Activated naive CD8-positive, alpha-beta T cell treated with anti-CD3 and anti-CD28 coated beads, Interleukin-2, amount 50 U/mL, for 24 hours (primary cell): Measurements from ENCODE around the gene SMYD3.
"Not testable (repeated sequence)": the region's sequence is repeated elsewhere in the genome, so short reads cannot be mapped to it uniquely, and the experiment has no call there.

Experiments
- ATAC-seq: fragments of 150-1000 bp; cut with Tn5 transposase; one replicate; pipeline ENCODE4 v1.10.0; 2021
- DNase-seq: peaks from one replicate; pipeline ENCODE4 v3.0.0; 2021
- H3K27ac Mint-ChIP-seq: one replicate; pipeline ENCODE4 v1.8.0; 2021; ENCODE audit warnings: mild to moderate bottlenecking, mixed read lengths
- H3K27me3 Mint-ChIP-seq: one replicate; pipeline ENCODE4 v1.8.0; 2021; ENCODE audit warnings: mixed read lengths
- H3K36me3 Mint-ChIP-seq: one replicate; pipeline ENCODE4 v1.8.0; 2021; ENCODE audit warnings: low read depth, mixed read lengths
- H3K4me1 Mint-ChIP-seq: one replicate; pipeline ENCODE4 v1.8.0; 2021; ENCODE audit warnings: mixed read lengths
- H3K4me3 Mint-ChIP-seq: one replicate; pipeline ENCODE4 v1.8.0; 2021; ENCODE audit warnings: mild to moderate bottlenecking, moderate library complexity, mixed read lengths
- H3K9me3 Mint-ChIP-seq: one replicate; pipeline ENCODE4 v1.8.0; 2021; ENCODE audit warnings: mixed read lengths

The SMYD3 gene

DNA sequence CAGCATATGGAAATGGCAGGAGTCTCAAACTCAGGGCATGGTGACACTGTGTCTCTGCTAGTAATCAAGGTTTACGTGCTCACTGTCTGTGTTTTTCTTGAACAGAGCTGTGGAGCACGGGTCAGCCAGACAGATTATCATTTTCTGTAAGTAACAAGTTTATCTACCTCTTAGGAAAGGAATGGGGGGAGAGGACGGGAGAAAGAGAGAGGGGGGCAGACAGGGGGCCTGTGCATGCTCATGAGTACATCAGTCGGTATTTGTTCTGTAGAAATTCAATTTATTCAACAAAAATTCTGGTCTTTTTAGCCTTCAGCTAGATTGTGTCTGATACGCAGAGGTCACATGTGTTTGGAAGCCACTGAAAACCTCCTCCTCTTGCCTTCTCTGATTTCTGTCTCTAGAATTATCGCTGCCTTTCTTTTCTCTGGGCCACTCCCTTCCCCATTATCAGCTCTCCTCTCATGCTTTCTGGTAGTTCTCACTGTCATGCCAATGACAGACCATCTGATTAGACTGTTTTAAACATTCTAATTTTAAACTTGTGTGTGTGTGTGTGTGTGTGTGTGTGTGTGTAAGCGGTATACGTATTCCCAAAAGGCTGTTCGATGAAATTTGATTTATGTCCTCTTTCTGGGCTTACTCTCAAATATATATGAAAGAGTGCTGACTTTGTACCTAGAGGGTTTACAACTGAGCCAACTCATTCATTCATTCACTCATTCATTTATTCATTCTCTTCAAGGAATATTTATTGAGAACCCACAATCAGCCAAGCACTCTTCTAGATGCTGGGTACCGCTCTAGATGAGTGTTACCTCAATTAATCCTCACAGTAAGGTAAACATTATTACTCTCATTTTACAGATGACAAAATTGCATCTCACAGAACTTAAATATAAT is 715.4 kb downstream of the SMYD3 start:
- Mint-ChIP-seq H3K27me3 (no peaks in the 10 kb centered on the region), H3K4me1 (no peaks in the 10 kb centered on the region), H3K4me3 (no peak overlapping the region), H3K9me3 (no peaks in the 10 kb centered on the region), H3K36me3 (no peaks in the 10 kb centered on the region), H3K27ac (no peak overlapping the region)
- no peak for ATAC-seq
- no peak for DNase-seq

DNA sequence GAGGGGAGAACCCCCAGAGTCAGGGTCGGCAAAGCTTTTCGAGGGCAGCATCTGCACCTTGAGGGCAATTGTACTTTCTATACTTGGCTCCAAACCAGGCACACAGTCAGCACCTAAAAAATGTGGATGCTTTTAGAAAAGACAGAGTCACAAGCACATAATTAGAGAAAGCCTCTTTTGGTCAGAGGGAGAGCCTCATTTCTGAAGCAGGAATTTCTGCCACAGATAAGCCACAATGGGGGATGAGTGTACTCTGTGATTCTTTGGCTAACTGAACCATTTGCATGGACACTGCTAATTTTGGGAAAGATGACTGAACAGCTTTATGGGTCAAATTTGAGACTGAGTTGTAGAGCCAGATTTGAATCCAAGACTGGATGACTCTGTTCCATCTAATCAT is 716.6 kb downstream of the SMYD3 start:
- no peaks in the 10 kb centered on the region for H3K36me3 Mint-ChIP-seq
- H3K4me3 Mint-ChIP-seq, result no peak overlapping the region
- H3K4me1 Mint-ChIP-seq, result no peaks in the 10 kb centered on the region
- DNase-seq, result no peak
- H3K27me3 Mint-ChIP-seq, result no peaks in the 10 kb centered on the region
- no peak for ATAC-seq
- H3K9me3 Mint-ChIP-seq, result no peaks in the 10 kb centered on the region
- H3K27ac Mint-ChIP-seq, result no peak overlapping the region

DNA sequence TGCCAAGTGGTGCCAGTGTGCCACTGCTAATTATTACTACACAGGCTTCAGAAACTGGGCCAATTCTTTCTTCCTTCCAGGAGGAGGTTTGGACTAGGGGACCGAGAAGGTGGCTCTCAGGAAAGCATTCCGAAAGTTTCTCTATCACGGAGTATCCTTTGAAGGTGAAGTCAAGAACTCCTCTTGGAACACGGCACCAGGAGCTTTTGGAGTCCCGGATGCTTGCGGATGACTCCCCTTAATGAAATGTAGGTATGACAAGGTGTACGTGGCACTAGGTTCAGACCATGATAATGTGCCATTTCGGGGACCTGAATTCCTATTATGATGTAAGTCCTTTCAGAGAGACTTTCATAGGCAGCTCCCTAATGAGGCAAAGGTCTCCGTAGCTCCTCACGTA is 718.2 kb downstream of the SMYD3 start:
- no peak overlapping the region for H3K27ac Mint-ChIP-seq
- H3K4me1 Mint-ChIP-seq, result no peaks in the 10 kb centered on the region
- no peaks in the 10 kb centered on the region for H3K9me3 Mint-ChIP-seq
- no peaks in the 10 kb centered on the region for H3K36me3 Mint-ChIP-seq
- no peak for ATAC-seq
- H3K27me3 Mint-ChIP-seq, result no peaks in the 10 kb centered on the region
- no peak for DNase-seq
- H3K4me3 Mint-ChIP-seq, result no peak overlapping the region

DNA sequence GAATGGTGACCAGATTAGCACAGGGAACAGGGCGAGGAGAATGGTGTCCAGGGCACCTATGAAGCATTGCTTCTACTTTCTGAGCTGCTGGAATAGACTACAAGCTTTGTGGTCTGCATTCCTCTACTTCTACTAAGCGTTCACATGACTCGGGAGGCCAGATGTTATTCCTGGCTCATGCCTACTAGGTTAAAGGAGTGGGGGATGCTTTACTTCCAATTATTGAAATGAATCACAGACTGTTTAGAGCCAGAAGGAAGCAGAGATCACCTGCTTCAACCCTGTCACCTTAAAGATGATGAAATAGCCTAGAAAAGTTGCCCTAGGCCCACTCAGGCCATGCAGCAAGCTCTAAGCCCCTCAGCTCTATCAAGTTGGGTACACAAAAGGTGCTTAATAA is 718.8 kb downstream of the SMYD3 start:
- H3K4me3 Mint-ChIP-seq, result no peak overlapping the region
- no peaks in the 10 kb centered on the region for H3K27me3 Mint-ChIP-seq
- H3K9me3 Mint-ChIP-seq, result no peaks in the 10 kb centered on the region
- no peak overlapping the region for H3K27ac Mint-ChIP-seq
- DNase-seq (no peak), ATAC-seq (no peak)
- H3K4me1 Mint-ChIP-seq, result no peaks in the 10 kb centered on the region
- H3K36me3 Mint-ChIP-seq, result peaks cover 1% of the 10 kb centered on the region

DNA sequence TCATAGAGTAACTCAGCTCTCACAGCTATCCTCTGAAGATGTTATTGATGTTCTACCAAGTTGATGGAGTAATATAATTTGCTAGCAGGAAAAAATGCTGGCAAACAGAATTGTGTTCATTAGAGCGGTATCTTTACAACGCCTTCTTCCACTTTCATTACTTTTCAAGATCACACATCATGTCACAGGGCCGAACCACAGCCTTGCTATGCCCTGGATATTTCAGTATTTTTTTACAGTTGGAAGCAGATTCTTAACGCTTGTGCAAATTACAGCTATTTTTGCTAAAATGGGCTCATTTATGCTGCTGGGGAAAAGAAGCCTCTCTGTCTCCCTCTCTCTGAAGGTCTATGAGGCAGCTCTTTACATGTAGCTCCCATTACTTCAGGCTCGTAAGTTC is 720.1 kb downstream of the SMYD3 start:
- H3K27ac Mint-ChIP-seq, result no peak overlapping the region
- H3K36me3 Mint-ChIP-seq, result peaks cover 3% of the 10 kb centered on the region
- H3K4me3 Mint-ChIP-seq, result no peak overlapping the region
- ATAC-seq (no peak), DNase-seq (no peak)
- no peaks in the 10 kb centered on the region for H3K9me3 Mint-ChIP-seq
- H3K27me3 Mint-ChIP-seq, result no peaks in the 10 kb centered on the region
- no peaks in the 10 kb centered on the region for H3K4me1 Mint-ChIP-seq

DNA sequence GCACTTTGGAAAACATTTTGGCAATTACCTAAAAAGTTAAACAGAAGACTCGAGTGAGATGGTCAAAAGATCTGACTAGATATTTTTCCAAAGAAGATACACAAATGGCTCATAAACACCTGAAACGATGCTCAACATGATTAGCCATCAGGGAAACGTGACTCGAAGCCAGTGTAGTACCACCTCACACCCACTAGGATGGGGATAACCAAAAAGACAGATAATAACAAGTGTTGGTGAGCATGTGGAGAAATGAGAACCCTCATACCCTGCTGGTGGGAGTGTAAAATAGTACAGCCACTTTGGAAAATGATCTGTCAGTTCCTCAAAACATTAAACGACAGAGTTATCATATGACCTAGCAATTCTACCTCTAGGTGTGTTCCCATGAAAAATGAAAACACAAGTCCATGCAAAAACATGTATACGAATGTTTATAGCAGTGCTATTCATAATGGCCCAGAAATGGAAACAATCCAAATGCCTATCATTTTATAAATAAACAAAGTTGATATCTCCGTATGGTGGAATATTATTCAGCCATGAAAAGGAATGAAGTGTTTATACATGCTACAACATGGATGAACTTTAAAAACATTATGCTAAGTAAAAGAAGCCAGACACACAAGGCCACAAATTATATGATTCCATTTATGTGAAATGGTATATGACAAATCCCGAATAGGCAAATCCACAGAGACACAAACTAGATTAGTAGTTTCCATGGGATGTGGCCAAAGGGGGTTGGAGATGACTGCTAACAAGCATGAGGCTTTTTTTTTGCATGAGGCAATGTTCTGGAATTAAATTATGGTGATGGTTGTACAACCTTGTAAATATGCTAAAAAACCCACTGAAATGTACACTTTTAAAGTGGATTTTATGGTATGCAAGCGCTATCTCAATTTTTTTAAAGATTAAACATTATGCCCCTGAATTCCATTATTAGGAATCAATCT is 727.0 kb downstream of the SMYD3 start:
- no peak overlapping the region for H3K4me3 Mint-ChIP-seq
- ATAC-seq (no peak), DNase-seq (no peak)
- no peak overlapping the region for H3K27ac Mint-ChIP-seq
- no peaks in the 10 kb centered on the region for H3K27me3 Mint-ChIP-seq
- H3K4me1 Mint-ChIP-seq, result no peaks in the 10 kb centered on the region
- H3K9me3 Mint-ChIP-seq, result peaks cover 15% of the 10 kb centered on the region
- peaks cover 9% of the 10 kb centered on the region for H3K36me3 Mint-ChIP-seq

DNA sequence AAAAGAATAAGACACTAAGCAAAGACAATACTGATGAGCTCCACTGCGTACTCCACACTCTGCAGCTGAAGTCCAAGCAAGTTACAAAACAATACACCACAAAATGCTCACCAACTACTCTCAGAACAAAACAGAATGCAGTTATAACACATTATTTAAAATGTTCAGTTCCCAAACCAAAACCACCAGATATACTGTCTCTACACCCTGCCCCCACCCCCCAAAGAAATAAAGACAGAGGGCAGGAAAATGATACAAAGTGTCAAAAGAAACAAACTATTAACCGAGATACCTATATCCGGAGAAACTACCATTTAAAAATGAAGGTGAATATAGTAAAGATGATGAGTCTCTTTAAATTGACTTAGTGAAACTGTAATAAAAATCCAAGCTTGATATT is 729.3 kb downstream of the SMYD3 start:
- no peak for DNase-seq
- Mint-ChIP-seq H3K4me1 (no peaks in the 10 kb centered on the region), H3K27me3 (no peaks in the 10 kb centered on the region), H3K27ac (no peak overlapping the region), H3K9me3 (peaks cover 15% of the 10 kb centered on the region), H3K36me3 (peaks cover 7% of the 10 kb centered on the region), H3K4me3 (no peak overlapping the region)
- ATAC-seq, result no peak

DNA sequence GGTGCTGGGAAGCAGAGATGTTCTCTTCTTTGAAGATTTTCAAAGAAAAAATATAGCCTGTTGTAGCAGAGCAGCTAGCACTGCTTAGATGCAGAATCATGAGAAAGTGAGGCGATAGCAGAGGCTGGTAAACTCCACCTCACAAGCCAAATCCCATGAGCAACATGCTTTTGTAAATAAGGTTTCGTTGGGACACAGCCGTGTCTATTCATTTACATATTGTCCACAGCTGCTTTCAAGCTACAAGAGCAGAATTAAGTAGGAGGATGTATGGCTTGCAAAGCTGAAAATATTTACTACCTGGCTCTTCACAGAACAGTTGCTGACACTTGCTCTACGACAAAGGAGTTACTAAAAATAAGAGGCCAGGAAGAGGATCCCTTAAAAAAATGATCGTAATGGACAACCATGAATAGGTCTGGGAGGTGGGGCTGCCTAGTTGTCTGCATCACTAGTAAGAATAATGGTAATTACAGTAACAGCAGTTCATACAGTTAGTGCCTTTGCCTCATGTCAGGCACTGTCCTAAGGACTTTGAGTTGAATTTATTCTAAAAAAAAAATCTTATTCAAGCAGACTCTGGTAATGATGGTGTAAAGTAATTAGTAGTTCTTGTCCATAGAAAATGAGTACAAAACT is 730.3 kb downstream of the SMYD3 start:
- peaks cover 7% of the 10 kb centered on the region for H3K36me3 Mint-ChIP-seq
- H3K9me3 Mint-ChIP-seq, result peaks cover 15% of the 10 kb centered on the region
- no peak overlapping the region for H3K27ac Mint-ChIP-seq
- DNase-seq (no peak), ATAC-seq (no peak)
- no peaks in the 10 kb centered on the region for H3K27me3 Mint-ChIP-seq
- H3K4me3 Mint-ChIP-seq, result no peak overlapping the region
- H3K4me1 Mint-ChIP-seq, result no peaks in the 10 kb centered on the region

DNA sequence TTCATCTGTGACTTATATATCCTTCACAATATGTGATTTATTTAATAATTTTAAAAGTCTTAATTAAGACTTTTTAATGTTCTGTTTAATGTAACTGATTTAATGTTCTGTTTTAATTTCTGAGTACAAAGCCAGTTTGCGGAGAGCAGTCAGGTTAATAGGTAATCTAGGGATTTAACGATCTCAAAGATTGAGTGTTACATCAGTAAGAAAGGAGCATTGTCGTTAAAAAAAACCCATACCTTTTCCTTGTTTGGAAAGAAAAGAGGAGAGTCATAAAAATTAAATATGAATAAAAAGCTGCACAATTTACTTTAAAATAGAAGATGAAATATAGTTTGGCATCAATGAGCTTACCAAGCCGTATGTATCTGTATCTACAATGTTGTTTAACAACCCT is 730.9 kb downstream of the SMYD3 start:
- H3K27me3 Mint-ChIP-seq, result no peaks in the 10 kb centered on the region
- H3K9me3 Mint-ChIP-seq, result peaks cover 15% of the 10 kb centered on the region
- ATAC-seq (no peak), DNase-seq (no peak)
- H3K4me3 Mint-ChIP-seq, result no peak overlapping the region
- H3K36me3 Mint-ChIP-seq, result peaks cover 7% of the 10 kb centered on the region
- H3K4me1 Mint-ChIP-seq, result no peaks in the 10 kb centered on the region
- no peak overlapping the region for H3K27ac Mint-ChIP-seq

DNA sequence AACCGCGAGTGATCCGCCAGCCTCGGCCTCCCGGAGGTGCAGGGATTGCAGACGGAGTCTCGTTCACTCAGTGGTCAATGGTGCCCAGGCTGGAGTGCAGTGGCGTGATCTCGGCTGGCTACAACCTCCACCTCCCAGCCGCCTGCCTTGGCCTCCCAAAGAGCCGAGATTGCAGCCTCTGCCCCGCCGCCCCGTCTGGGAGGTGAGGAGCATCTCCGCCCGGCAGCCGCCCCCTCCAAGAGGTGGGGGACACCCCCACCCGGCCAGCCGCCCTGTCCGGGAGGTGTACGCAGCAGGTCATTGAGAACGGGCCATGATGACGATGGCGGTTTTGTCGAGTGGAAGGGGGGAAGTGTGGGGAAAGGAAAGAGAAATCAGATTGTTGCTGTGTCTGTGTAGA is 732.1 kb downstream of the SMYD3 start:
- not testable (repeated sequence) for H3K27ac Mint-ChIP-seq, DNase-seq

DNA sequence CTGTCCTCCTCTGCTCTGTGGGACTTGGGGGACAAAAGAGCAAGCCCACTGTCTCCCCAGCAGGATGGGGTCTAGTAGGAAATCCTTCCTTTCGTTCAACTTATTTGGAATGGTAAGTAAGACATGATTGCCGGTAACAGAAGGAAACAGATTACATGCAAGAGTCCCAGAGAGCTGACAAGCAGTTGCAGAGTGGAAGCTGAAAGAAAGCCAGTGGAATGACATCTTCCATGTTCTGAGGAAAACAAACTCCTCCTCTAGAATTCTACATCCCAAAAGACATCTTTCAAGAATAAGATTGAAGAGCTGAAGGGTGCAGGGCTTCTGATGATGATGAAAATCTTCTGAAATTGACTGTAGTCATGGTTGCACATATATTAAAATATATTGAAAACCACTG is 732.9 kb downstream of the SMYD3 start:
- H3K9me3 Mint-ChIP-seq, result no peaks in the 10 kb centered on the region
- H3K36me3 Mint-ChIP-seq, result peaks cover 3% of the 10 kb centered on the region
- no peaks in the 10 kb centered on the region for H3K4me1 Mint-ChIP-seq
- no peaks in the 10 kb centered on the region for H3K27me3 Mint-ChIP-seq
- DNase-seq, result no peak
- no peak overlapping the region for H3K4me3 Mint-ChIP-seq
- ATAC-seq, result no peak
- H3K27ac Mint-ChIP-seq, result no peak overlapping the region

More for the DNA sequence above, 732.1 kb downstream of the SMYD3 start:
- not testable (repeated sequence) for H3K4me1 Mint-ChIP-seq, H3K27me3 Mint-ChIP-seq, H3K4me3 Mint-ChIP-seq, H3K36me3 Mint-ChIP-seq, H3K9me3 Mint-ChIP-seq, ATAC-seq

DNA sequence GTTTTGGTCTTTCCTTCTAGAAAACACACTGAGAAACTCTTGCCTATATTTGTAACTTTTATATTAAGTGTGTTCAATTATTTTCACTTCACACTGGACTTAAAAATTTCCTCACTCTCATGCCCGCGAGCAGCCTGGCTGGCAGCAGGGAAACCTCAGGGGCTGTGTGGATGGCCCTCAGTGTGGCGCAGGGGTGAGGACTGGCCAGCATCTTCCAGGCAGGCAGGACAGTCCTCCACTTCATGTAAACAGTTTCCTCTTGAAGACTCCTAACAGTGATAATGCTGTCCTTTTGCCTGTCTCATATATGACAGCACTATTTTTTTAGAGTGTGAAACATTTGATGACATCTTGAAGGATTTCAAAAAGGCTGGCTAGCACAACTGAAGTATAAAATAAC is 733.7 kb downstream of the SMYD3 start:
- Mint-ChIP-seq H3K4me1 (no peaks in the 10 kb centered on the region), H3K9me3 (no peaks in the 10 kb centered on the region), H3K27ac (no peak overlapping the region), H3K36me3 (peaks cover 6% of the 10 kb centered on the region), H3K4me3 (no peak overlapping the region), H3K27me3 (no peaks in the 10 kb centered on the region)
- ATAC-seq (no peak), DNase-seq (no peak)

DNA sequence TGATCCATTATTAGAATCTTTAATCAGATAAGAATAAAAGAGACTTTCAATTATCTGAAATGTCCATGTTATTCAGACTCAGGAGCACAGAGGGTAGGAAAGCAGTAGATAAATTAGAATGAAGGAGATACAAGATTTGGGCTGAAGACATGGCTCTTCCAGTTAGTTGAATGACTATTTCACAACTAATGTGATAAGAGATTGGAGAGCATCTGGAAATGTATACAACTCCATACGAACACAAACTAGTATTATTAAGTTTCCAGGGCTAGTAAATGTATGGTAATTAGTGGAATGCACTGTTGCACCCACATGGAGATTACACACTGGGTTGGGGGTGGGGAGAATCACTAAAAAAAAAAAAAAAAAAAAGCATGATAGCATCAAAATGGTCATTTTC is 734.3 kb downstream of the SMYD3 start:
- DNase-seq (no peak), ATAC-seq (no peak)
- Mint-ChIP-seq H3K27me3 (no peaks in the 10 kb centered on the region), H3K36me3 (peaks cover 6% of the 10 kb centered on the region), H3K4me1 (no peaks in the 10 kb centered on the region), H3K9me3 (no peaks in the 10 kb centered on the region), H3K27ac (no peak overlapping the region), H3K4me3 (no peak overlapping the region)

DNA sequence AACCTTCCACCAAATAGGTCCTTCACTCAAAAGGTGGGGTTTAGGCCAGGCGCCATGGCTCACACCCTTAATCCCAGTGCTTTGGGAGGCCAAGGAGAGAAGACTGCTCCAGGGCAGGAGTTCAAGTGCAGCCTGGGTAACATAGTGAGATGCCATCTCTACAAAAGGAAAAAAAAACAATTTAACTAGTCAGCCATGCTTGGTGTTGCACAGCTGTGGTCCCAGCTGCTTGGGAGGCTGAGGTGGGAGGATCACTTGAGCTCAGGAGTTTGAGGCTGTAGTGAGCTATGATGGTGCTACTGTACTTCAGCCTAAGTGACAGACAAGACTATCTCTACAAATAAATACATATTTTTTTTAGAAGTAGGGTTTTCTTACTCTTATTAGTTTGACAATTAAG is 734.8 kb downstream of the SMYD3 start:
- no peaks in the 10 kb centered on the region for H3K4me1 Mint-ChIP-seq
- no peaks in the 10 kb centered on the region for H3K9me3 Mint-ChIP-seq

More for the DNA sequence above, 734.8 kb downstream of the SMYD3 start:
- Mint-ChIP-seq H3K27ac (no peak overlapping the region), H3K36me3 (peaks cover 9% of the 10 kb centered on the region), H3K4me3 (no peak overlapping the region), H3K27me3 (no peaks in the 10 kb centered on the region)
- ATAC-seq (no peak), DNase-seq (no peak)
